OCI-LY7 (cell line): ENCODE measurements around the gene SPAG6.

ENCODE experiments used
- EZH2phosphoT487 ChIP-seq: fragments of 200-600 bp; sonication (generic); IDR thresholded peaks from 2 replicates; pipeline ENCODE4 v1.6.1; 2018; ENCODE audit warnings: low read depth, borderline replicate concordance, mild to moderate bottlenecking, mixed run types, antibody characterized with exemption, low read length, moderate library complexity, mixed read lengths
- TF ChIP-seq, protein P1 (sequence below): fragments of 200-600 bp; sonication (generic); conservative IDR thresholded peaks from 2 replicates; pipeline ENCODE4 v1.5.1; 2014; ENCODE audit warnings: mild to moderate bottlenecking, antibody characterized with exemption, low read length, moderate library complexity, mixed read lengths

DNA sequence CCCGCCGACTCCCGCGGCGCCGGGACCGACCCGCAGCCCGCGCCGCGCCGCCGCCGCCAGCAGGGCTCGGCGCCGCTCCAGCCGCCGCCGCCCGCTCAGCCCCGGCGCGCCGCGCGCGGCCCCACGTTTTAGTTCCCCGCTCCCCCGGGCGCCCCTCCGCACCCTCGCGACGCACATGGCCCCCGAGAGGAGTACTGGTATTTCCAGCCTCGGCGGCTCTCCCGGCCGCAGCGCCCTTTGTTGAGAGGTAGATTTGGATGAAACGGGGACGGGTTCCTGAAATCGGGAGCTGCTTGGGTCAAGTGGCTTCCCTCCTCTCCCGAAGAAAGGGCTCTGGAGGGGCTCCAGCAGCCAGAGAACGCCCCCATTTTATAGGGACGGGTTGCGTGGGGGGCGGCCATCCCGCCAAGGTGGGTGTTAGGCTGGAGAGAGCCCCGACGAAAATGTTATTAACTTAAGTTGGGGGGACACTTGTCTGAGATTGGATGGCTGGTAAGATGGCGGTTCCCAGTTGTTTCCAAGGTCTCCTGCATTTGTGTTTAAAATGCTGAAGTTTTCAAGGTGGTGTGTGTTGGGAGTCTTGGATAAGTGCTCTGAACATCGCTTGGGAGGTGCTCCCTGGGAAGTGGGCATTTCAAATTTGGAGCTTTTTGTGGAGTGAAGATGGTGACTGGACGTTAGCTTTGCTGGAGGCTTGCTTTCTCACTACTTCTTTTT lies 23.2 kb upstream of the SPAG6 start:
- TF ChIP-seq, protein P1, sequence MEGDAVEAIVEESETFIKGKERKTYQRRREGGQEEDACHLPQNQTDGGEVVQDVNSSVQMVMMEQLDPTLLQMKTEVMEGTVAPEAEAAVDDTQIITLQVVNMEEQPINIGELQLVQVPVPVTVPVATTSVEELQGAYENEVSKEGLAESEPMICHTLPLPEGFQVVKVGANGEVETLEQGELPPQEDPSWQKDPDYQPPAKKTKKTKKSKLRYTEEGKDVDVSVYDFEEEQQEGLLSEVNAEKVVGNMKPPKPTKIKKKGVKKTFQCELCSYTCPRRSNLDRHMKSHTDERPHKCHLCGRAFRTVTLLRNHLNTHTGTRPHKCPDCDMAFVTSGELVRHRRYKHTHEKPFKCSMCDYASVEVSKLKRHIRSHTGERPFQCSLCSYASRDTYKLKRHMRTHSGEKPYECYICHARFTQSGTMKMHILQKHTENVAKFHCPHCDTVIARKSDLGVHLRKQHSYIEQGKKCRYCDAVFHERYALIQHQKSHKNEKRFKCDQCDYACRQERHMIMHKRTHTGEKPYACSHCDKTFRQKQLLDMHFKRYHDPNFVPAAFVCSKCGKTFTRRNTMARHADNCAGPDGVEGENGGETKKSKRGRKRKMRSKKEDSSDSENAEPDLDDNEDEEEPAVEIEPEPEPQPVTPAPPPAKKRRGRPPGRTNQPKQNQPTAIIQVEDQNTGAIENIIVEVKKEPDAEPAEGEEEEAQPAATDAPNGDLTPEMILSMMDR, result no peak
- peak; percentile 100 for TF ChIP-seq EZH2phosphoT487
